GM23248 (cell line): ENCODE results near the gene SOD1.

ENCODE experiments used
- EZH2 ChIP-seq: fragments of 200-600 bp; sonication (generic); IDR thresholded peaks from 2 replicates; pipeline ENCODE4 v1.6.1; 2018; ENCODE audit warnings: antibody characterized with exemption, mild to moderate bottlenecking; ENCODE audit not compliant: insufficient read depth, poor library complexity, severe bottlenecking
- EZH2phosphoT487 ChIP-seq: fragments of 200-600 bp; sonication (generic); IDR thresholded peaks from 2 replicates; pipeline ENCODE4 v1.6.1; 2018; ENCODE audit warnings: antibody characterized with exemption, moderate library complexity, mild to moderate bottlenecking, low read depth; ENCODE audit not compliant: insufficient read depth

DNA sequence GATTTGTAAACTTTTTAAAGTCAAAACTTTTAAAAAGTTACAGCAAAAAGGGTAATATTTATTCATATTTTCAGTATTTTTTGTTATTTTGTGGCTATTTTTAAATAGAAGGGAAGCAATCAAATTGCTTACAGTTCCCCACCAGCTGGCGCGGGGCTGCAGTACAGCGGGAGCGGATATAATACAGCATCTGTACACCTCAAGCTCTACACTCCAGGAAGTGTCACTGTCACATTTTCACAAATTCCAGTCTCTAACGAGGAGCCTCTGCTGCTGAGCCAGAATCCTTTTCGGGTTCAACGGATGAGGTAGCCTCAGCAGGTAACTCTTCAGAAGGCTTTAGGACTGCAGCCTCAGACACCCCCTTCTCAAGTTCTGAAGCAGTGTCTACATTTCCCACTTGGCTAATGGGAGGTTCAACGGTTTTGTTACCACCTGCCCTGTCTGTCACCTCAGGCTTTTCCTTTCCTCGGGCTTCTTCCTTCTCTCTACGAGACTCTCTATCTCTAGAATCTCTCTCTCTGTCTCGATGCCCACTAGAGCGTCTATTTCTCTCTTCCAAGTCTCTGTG is 11.7 kb downstream of the SOD1 start:
- TF ChIP-seq EZH2, result no peak
- TF ChIP-seq EZH2phosphoT487, result no peak
